ENCODE measurements around the gene DYNC1I1.

DYNC1I1 gene

DNA sequence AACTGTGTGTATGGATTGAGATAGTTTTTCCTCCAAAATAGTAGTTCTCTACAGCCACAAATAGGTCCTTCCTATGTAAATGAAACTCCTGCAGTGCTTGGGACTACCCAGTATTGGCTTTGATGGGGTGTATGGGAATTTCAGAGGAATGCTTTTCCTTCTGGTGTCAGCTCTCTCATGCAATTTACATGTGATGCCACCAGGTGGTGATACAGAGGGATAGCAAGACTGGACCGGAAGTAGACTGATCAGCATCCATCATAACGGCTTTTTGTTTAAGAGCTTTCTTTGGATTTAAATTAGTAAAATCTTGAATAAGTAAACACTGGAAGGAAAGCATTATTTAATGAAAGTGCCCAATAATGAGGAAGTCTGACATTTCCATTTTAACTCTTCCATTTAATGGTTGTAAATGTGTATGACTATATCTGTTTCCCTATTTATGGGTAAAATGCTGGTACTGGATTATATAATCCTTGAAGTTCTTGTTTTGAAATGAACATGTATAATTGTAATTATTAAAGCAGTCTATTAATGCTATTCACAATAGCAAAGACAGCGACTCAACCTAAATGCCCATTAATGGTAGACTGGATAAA lies 22.7 kb downstream of the DYNC1I1 start:
- peak; percentile 3 for DNase-seq

DNA sequence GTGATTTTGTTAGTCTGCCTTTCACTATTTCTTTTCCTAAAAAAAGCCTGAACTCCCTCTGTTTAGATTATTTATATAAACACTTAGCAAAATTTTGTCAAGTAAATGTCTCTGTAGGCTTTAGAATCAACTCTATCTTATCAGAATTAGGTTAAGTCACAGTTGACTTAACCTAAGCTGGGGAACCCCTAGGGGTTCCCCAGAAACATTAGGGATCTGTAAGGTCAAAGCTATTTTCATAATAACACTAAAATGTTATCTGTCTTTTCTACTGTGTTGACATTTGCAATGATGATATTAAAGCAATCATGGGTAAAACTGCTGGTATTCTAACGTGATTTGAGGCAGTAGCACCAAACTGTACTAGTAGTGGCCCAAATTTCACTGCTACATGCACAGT lies 24.3 kb downstream of the DYNC1I1 start:
- DNase-seq = no peak

DNA sequence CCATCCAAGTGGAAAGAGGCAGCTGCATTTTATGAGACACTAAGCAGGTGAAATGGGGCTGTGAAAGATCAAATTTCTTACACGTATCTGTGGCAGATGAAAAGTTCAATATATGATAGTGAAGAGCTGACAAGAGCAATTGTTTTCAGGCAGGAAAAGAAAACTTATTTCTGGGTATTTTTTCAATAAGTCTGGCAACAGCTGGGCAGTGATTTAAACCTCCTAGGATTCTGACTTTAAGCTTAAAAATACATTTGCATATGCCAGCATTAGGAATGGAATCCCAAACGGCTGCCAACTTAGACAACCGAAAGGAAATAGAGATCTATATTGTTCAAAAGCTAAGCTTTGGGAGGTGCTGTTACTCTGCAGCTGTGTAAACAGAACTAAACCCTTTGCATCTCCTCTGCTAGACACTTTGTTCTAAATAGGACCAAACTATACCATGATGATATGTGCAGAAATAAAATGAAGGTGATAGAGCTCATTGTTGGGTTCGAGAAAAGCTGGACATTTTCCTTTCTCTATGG lies 26.1 kb downstream of the DYNC1I1 start:
- no peak for DNase-seq

DNA sequence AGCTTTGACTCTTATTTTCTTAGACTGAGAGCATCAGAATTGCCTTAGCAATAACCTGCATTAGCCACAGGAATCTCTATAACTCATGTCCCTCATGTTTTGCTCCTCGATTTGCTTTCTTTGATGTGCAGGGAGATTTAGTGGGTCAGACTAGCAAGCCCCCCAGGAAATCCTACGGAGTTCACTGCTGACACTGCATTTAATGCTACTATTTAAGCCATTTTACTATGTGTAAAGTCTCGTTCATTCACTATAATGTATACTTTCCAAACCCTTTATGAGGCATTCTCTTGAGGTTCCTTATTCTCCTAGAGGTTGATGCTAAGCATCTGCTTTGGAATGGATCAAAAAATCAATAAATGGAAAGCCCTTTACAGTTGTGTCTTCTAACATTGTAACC lies 28.4 kb downstream of the DYNC1I1 start:
- no peak for DNase-seq

DNA sequence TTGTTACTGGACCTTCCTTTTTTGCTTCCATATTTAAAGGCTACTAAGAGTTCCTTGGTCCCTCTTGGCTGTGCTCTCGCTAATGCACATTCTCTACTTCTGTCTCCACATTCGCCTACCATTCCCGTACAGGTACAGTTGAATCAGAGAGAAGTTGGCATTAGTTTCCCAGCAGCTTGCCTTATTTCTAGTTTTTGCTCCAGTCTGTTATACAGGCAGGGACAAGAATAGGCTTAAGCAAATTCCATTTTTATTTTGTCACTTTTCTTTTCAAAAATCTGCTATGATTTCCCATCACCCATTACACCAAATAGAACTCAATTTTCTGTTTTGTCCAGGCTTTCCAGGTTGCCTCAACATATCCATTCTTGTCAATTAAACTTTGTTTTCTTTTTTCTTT lies 29.9 kb downstream of the DYNC1I1 start:
- DNase-seq = no peak

DNA sequence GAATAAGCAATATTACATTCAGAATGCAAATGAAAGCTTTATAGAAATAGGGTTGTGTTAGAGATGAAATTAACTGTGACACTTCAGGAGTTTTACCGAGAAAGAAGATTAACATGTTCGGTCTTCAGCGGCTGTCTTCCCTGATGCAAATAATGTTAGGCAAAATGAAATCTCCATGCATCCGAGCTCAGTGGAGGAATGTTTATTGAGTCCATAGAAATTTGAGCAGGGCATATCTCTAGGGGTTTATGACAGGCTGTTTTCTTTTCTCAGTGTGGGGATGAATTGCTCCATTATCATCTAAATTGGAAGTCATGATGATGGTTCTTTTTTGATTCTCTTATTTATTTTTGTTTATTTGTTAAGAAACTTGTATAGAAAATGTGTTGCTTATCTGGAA lies 31.7 kb downstream of the DYNC1I1 start:
- DNase-seq = no peak

DNA sequence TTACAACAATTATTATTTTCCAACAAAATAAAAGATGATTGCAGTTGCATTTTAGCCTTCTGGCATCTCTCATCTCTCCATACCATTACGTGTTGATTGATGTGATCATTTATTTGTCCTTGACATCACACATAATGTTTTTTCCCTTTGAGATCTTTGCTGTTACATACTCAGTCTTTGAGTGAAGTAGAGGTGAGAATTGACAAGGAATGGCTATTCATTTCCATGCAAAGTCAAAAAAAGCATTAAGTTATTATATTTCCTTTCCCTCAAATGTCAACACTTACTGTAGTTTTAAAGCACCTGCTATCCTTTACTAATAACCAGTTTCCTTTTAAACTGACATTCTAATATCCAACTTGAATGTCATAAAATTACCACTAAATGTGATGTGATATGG lies 33.6 kb downstream of the DYNC1I1 start:
- DNase-seq = no peak

DNA sequence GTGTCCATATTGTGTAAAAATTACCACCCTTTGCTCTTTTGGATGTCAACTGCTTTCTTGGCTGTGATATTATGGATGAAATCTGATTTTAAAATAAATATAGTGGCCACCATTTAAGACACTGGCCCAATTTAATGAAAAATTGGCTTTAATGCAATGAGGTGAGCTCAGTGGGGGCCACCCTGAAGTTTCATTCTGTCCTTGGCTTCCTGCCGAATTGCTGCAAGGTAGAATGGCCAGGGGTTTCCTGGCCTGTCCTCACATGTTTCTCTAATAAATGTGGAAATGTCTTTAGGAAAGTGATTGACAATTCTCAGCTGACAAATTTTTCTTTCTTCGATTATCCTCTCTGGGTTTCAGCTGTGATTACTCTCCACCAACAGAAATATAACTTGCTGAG lies 36.0 kb downstream of the DYNC1I1 start:
- no peak for DNase-seq

DNA sequence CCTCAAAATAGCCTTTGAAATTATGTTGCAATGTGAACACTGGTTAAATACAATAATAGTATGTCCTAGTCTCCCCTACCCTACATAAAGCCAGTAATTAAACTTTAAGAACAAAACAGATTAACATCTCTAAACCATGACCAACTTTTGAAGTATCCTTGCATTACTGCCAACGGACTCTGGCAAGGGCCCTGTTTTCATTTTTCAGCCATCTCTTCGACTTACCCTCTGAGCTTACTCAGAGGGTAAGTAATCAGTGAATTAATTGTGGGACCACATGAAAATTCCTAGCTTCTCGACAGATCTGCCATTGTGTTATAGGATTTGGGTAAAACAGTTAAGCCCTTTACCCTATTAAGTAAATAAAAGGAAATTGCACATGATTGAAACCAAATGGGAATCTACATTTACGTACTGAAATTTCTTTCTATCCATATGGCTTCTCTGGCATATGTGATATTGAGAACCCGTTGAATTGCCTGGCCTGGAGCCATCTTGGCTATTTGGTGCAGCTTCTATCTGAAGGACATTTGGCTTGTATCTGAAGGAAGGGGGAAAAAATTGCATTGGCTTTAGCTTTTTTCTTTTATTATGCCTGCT lies 39.6 kb downstream of the DYNC1I1 start:
- DNase-seq = peak; percentile 18

DNA sequence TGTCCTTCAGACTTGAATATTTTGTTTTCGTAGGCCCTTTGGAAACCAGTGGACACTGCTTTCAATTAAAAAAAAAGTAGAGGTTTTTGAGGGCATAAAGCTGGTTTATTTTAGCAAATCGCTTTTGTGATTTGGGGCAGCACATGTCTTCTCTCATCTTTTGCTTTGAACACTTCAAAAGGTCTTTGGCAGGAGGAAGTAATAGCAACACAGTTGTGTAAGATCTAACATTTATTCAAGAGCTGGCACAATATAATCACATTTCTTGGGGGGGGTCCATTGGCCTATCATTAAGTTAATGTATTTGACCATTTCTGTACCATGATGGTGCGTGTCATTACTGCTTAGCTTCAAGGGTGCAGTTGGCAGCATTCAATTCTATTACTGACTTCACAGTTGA lies 42.4 kb downstream of the DYNC1I1 start:
- DNase-seq = no peak

DNA sequence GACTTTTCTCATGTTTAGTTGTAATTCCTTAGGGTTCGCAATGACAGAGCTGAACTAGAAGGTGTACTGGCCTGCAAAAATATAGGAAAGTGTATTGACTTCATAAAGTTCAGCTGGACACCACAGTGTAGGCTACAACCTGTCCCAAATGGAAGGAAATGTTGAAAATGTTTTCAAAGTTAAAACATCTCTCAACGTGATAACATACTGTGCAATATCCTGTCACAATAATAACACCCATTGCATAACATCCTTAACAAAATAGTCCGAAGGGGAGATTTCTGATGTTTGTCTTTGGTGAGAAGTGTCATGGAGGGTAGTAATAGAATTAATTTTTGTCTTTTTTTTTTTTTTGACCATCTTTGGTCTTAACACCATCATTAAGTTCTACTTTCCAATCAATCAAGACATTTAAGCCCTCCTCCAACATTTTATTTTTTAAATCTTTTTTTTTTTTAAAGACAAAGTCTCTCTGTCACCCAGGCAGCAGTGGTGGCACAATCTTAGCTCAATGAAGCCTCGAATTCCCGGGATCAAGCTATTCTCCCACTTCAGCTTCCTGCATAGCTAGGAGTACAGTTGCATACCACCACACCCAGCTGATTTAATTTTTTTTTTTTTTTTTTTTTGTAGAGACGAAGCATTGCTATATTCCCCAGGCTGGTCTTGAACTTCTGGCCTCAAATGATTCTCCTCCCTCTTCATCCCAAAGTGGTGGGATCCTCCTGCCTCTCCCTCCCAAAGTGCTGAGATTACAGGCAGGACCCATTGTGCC lies 45.7 kb downstream of the DYNC1I1 start:
- DNase-seq = no peak

DNA sequence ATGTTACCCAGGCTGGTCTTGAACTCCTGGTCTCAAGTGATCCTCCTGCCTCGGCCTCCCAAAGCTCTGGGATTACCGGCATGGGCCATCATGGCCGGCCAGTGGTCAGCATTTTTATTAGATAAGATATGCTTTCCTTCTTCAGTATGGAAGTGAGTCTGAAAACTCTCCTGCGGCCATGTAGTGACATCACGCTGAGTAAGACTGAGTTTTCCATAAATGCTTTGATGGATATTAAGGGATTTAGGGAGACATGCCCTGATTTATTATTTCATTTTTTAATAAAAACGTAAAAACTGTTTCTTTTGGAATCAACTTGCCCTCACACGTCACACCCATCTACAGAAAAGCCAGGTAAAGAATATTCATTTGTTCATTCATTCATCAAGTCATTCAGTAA lies 48.4 kb downstream of the DYNC1I1 start:
- no peak for DNase-seq

DNA sequence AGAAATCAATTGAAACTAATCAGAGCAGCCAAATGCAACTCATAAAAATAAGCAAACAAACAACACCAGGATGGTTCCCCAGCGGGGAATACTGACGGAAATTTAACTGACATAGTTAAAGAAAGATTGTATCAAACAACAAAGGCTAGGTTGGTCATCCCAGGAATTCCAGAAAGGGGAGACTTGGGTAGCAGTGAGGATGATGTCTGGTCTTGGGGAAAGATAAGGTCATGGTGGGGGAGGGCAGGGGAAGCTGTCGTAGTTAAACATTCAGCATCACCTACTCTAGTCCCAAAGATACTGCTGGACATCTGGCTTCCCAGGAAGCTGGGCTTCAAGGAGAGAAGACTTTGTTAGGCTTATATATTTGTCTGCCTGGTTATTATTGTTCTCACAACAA lies 50.4 kb downstream of the DYNC1I1 start:
- DNase-seq = no peak

DNA sequence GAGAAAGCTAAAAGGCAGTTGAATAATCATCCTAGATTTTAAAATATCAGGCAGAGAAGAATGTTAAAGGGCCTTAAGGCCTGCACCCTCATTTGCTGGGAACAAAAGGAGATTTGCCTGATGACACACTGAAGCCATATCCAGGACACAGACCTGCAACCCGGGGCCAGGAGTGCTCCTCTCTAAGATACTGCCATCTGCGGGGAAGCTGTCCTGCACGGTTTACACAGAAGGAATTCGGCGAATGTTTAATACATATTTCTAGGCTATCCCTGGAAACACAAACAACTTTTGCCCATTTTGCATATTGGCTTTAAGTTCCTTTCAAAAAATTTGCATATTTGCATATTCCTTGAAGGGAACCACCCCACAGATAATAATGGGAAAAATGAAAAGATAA lies 52.3 kb downstream of the DYNC1I1 start:
- no peak for DNase-seq

DNA sequence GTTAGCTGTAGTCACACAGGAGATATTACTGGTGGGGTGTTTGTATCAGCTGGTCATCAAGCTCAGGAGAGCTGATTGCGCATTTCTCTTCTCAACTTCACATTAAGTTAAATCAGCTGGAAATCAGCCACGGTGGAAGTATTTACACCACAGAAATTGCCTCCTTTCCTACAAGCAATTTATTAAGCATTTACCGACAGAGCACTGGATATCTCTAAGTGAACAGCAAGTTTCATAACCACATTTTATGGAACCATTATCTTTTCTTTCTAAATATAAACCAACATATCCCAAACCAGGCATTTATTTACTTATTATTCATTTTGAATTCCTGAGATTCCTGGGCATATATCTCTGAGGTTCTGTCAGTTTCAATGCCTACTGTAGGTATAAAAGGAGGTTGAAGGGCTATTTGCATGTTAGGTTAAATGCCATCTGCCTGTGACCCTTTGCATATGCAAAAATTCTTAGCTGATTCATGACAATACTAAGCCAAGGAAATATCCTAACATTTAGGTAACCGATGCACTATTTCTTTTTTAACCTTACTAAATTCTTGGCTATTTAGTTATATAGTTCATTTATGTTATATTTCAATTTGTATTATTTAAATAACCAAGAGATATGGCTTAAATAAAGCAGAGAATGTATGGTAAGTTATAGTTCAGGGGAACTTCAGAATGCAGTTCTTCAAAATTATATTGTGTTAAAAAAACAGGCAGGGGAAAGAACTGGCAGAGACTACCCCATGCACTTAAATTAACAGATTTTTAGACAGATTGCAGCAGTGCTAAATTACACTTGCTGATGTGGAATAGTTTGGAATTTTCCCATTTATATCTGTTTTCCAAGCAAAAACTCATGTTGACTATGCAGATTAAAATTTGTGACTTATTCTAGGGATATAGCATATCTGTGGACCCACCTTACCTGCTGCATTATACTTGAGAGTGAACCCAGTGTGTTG lies 56.8 kb downstream of the DYNC1I1 start:
- no peak for DNase-seq

DNA sequence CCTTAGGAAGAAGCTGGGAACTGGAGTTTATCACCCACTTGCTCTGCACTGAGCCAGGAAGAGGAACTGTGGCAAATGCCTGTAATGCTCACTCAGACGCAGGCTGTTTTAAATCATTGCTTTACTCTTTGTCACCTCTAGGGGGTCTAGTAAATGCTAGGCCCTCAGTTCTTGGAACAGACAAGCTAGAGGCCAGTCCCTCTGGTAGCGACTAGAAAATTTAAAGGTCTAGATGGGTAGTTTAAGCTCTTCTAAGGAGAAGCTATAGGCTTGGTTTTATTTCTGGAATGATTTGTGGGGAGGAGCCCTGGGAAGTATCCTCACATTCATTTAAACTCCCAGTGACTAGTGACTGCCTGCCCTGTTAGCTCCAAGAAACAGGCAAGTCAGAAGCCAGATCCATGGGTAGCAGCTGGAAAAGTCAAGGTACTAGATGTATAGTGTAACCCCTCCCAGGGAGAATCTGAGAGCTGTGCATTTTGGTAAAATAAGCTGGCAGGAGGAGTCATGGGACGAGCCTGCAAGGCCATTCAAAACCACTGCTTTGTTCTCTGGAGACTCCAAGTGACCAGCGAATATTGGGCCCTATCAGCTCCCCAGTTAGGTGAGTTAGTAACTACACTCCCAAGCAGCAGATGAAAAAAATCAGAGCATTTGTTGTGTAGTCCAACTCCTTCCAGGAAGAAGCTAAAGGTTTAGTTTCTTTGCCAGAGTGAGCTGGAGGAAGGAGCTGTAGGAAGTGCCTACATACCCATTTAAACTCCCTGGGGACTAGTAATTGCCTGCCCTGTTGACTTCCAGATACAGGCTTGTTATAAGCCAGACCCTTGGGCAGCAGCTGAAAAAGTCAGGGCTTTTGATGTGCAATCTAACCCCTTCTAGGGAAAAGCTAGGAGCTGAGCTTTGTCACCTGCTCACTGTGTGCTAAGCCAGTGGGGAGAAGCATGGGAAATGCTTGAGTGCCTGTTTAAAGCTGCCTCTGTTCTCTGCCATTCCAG lies 68.9 kb downstream of the DYNC1I1 start:
- no peak for DNase-seq

DNA sequence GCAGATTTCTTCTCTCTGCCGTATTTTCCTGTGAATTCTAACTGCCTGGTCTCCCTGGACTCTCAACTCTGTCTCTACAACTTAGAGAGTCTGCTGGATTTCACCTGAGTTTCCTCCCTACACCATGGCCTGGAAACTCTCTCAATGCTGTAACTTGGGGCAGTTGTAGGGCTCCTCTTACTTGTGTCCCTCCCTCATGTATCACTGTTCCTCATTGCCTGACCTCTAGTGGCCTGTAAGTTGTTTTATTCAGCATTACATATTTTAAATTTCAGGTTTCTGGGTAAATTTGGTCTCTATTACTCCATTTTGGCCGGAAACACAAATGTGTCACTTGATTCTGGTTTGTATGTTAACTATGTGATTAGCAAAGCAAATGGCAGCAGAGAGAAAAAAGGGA lies 70.9 kb downstream of the DYNC1I1 start:
- DNase-seq = no peak

DNA sequence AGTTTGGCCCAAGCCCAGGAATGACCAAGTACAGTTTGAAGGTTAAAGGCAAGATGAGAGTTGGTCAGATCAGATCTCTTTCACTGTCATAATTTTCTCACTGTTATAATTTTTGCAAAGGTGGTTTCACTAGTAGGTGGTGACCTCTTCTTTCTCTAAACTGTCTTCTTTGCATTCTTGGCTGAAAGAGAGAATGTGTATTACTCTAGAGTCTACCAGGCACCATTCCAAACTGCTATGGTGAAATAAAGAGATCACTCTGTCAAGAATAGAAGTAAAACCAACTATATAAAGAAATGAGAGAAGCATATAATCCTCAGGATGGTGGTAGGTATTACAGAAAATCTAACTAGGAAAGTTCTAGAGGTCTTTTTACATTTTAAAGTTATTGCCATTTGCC lies 72.7 kb downstream of the DYNC1I1 start:
- no peak for DNase-seq

DNA sequence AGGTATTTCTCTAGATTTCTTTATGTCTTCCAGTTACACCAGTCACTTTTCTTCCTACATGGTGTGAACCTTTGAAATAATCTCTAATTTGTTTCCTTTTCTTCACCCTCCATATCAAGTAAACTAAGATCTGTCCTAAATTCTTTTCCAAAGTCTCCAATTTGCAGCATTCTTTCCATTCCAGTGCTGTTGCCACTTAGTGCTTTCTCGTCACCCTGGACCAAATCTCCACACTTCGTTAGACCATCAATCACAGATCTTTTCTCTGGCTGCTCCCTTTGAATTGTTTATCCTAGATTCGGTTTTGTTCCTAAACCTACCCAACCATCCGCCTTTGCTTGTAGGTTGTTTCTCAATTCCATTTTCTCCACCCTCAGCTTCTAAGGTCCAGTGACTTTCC lies 74.7 kb downstream of the DYNC1I1 start:
- no peak for DNase-seq

DNA sequence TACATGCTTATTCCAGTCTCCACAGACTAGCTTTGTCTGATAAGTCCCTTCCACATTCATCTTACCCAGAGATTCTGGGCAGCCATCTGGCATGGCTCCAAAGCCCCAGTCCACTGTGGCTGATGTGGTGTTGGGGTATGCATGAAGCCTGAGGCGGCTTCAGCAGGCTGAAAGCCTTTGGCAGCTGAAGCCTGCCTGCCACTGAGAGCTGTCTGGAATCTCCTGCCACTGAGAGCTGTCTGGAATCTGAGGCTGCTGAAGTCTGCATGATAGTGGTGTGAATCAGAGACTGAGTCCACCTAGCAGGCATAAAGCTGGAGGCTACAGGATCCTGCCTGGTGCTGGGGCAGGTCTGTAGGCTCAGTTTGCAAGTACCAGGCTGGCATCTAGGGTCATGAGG lies 87.1 kb downstream of the DYNC1I1 start:
- peak; percentile 64 for DNase-seq

DNA sequence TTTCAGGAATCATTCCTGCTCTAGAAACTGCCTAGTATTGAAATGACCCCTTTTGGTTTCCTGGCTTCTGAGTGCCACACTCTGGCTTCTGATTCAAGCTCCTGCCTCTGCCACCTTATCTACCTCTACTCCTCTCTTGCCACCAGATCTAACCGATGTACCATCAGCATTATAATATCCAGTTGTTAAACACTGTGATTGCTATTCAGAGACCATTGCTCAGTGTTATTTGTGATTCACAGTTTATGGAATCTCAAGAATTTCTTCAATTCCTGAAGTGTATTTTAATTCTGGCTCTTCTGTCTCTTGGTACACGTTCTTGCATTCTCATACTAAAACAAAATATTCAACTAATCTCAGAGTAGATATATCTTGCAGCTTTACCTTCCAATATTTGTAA lies 88.7 kb downstream of the DYNC1I1 start:
- DNase-seq = peak; percentile 20

DNA sequence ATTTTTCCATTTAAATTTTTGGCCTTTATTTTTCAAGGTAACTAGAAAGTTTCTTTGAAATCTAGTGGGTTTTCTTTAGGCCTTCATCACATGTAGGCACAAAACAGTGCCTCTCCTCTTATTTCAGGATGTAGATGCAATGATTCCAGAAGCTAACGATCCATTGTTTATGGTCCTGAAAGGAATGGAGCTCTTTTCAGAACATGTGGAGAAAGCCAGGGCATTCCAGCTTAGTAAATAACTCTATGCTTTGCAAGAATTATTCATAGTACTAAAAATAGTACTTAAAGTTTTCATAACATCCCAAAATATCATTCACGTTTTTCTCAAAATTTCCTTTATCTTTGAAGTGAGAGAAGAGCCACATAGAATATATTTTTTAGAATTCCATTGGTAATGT lies 91.3 kb downstream of the DYNC1I1 start:
- no peak for DNase-seq

All from fibroblast of skin of right quadriceps (primary cell).